Measurements from ENCODE around the gene CASQ1. TPM values are rescaled to one million over a fixed set of nuclear protein-coding genes. Genes with fewer than 3 reads are reported as not detected.

Gene CASQ1
- total RNA-seq, 1 donor from 2014 or later: 1.7 TPM

DNA sequence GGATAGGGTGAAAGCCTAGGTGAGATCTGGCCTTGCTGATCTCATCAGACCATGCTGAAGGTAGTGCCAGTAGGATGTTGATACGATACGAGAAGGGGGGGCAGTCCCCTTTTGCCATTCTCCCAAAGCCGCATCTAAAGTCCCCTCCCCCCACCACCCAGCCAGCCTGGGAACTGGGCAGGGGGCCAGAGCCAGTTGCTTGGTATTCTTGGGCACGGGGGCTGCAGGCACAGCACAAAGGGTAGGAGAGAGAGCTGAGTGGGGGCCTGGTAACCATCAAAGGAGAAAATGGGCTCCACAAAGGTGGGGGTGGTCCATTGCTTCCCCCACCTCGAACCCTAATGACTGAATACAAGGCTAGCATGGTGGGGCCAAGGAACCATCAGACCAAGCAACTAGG lies 20.2 kb downstream of the CASQ1 start:
- H3K4me1 ChIP-seq (ENCODE audit: insufficient read depth, low read length): peaks cover 48% of the 10 kb centered on the region
- peak overlapping the region; percentile 52 for H3K9ac ChIP-seq (ENCODE audit: low read length)
- no peaks in the 10 kb centered on the region for H3K27me3 ChIP-seq (ENCODE audit: insufficient read depth, low read length)
- peak overlapping the region; percentile 1 for H3K4me3 ChIP-seq (ENCODE audit: insufficient read depth, low read depth, low read length)
- Mint-ChIP-seq H3K9me3 (ENCODE audit: unreplicated experiment) (no peaks in the 10 kb centered on the region), H3K27me3 (ENCODE audit: low read depth, unreplicated experiment) (no peaks in the 10 kb centered on the region), H3K4me1 (ENCODE audit: low read depth, unreplicated experiment) (peaks cover 75% of the 10 kb centered on the region), H3K36me3 (ENCODE audit: low read depth, unreplicated experiment) (peaks cover 52% of the 10 kb centered on the region), H3K4me3 (ENCODE audit: unreplicated experiment) (peak overlapping the region; percentile 88), H3K27ac (ENCODE audit: unreplicated experiment) (peak overlapping the region; percentile 34)
- H2AFZ ChIP-seq (ENCODE audit: low read depth, low read length): no peak overlapping the region
- H3K4me2 ChIP-seq (ENCODE audit: low read length): peak overlapping the region; percentile 55
- FAIRE-seq (no peak), DNase-seq (ENCODE audit: low read depth) (no peak)
- peaks cover 77% of the 10 kb centered on the region for H4K20me1 ChIP-seq (ENCODE audit: insufficient read depth, low read length)
- H3K79me2 ChIP-seq (ENCODE audit: insufficient read depth, low read length): peaks cover 59% of the 10 kb centered on the region
- no peaks in the 10 kb centered on the region for H3K9me3 ChIP-seq (ENCODE audit: insufficient read depth, low read depth, low read length)
- no peak overlapping the region for H3K27ac ChIP-seq (ENCODE audit: low read depth, low read length)
- peaks cover 53% of the 10 kb centered on the region for H3K36me3 ChIP-seq (ENCODE audit: insufficient read depth, low read length)
- TF ChIP-seq, protein P1, sequence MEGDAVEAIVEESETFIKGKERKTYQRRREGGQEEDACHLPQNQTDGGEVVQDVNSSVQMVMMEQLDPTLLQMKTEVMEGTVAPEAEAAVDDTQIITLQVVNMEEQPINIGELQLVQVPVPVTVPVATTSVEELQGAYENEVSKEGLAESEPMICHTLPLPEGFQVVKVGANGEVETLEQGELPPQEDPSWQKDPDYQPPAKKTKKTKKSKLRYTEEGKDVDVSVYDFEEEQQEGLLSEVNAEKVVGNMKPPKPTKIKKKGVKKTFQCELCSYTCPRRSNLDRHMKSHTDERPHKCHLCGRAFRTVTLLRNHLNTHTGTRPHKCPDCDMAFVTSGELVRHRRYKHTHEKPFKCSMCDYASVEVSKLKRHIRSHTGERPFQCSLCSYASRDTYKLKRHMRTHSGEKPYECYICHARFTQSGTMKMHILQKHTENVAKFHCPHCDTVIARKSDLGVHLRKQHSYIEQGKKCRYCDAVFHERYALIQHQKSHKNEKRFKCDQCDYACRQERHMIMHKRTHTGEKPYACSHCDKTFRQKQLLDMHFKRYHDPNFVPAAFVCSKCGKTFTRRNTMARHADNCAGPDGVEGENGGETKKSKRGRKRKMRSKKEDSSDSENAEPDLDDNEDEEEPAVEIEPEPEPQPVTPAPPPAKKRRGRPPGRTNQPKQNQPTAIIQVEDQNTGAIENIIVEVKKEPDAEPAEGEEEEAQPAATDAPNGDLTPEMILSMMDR (IDR thresholded peaks at IDR 0.05; ENCODE audit: insufficient read depth, low read depth, low read length): no peak
- no peak for TF ChIP-seq EZH2 (IDR thresholded peaks at IDR 0.05; ENCODE audit: insufficient read depth, low read length)

DNA sequence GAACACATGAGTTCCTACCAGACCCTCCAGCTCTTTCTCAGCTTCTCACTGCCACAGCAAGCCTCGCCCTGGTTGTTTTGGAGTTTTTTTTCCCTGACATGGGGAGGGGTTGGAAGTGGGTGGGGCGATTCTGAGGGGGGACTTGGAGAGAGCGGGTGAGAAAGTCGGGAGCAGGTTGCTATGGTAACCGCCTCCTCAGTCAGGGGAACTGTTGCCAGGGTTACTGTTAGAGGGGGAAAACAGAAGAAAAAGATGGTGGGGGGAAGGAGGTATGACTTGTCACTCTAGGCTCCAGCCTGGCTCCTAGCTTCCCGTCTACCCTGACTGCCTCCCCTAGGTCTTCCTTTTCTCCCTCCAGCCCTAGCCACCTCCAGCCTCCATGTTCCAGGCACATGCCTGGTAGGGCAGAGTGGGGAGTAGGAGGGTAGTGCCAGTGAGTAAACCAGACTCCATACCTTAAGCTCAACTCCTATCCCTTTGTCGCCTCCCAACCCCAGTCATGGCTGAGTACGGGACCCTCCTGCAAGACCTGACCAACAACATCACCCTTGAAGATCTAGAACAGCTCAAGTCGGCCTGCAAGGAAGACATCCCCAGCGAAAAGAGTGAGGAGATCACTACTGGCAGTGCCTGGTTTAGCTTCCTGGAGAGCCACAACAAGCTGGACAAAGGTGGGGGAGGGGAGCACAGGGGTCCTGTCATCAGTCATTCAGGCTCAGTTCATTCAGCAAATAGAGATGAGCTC lies 20.8 kb downstream of the CASQ1 start:
- FAIRE-seq (no peak), DNase-seq (ENCODE audit: low read depth) (no peak)
- Histone ChIP-seq H3K9me3 (ENCODE audit: insufficient read depth, low read depth, low read length) (no peaks in the 10 kb centered on the region), H3K27me3 (ENCODE audit: insufficient read depth, low read length) (no peaks in the 10 kb centered on the region), H3K36me3 (ENCODE audit: insufficient read depth, low read length) (peaks cover 60% of the 10 kb centered on the region), H3K4me1 (ENCODE audit: insufficient read depth, low read length) (peaks cover 48% of the 10 kb centered on the region), H3K79me2 (ENCODE audit: insufficient read depth, low read length) (peaks cover 55% of the 10 kb centered on the region), H3K4me3 (ENCODE audit: insufficient read depth, low read depth, low read length) (no peak overlapping the region), H3K4me2 (ENCODE audit: low read length) (peak overlapping the region; percentile 55), H4K20me1 (ENCODE audit: insufficient read depth, low read length) (peaks cover 84% of the 10 kb centered on the region), H3K27ac (ENCODE audit: low read depth, low read length) (peak overlapping the region; percentile 54), H2AFZ (ENCODE audit: low read depth, low read length) (no peak overlapping the region), H3K9ac (ENCODE audit: low read length) (peak overlapping the region; percentile 52)
- Mint-ChIP-seq H3K9me3 (ENCODE audit: unreplicated experiment) (no peaks in the 10 kb centered on the region), H3K36me3 (ENCODE audit: low read depth, unreplicated experiment) (peaks cover 52% of the 10 kb centered on the region), H3K4me1 (ENCODE audit: low read depth, unreplicated experiment) (peaks cover 82% of the 10 kb centered on the region), H3K27ac (ENCODE audit: unreplicated experiment) (peak overlapping the region; percentile 23), H3K27me3 (ENCODE audit: low read depth, unreplicated experiment) (no peaks in the 10 kb centered on the region), H3K4me3 (ENCODE audit: unreplicated experiment) (peak overlapping the region; percentile 18)
- no peak for TF ChIP-seq EZH2 (IDR thresholded peaks at IDR 0.05; ENCODE audit: insufficient read depth, low read length)
- TF ChIP-seq, protein P1 (IDR thresholded peaks at IDR 0.05; ENCODE audit: insufficient read depth, low read depth, low read length): no peak

Measured in astrocyte (in vitro differentiated cells and primary cell).